ELR (cell line): ENCODE measurements around the gene OR2C1.

ENCODE experiments used
- DNase-seq: peaks from one replicate; pipeline ENCODE4 v3.0.0-alpha.2; 2015; ENCODE audit warnings: low read depth

OR2C1 gene

DNA sequence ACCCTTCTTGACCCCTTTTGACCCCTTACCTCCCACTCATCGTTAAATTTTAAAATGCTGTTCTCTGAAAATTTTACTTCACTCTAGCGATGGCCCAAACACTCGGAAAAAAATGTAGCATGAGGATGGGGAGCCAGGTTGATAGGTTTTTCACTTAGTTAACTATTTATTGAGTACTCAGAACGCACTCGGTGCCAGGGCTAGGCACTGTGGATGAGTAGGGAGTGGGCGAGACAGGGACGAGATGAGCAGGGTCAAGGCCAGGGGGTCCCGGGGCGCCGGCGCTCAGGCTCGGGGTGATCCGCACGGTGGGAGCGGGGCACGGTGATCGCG is 44.7 kb downstream of the OR2C1 start:
- DNase-seq = no peak

DNA sequence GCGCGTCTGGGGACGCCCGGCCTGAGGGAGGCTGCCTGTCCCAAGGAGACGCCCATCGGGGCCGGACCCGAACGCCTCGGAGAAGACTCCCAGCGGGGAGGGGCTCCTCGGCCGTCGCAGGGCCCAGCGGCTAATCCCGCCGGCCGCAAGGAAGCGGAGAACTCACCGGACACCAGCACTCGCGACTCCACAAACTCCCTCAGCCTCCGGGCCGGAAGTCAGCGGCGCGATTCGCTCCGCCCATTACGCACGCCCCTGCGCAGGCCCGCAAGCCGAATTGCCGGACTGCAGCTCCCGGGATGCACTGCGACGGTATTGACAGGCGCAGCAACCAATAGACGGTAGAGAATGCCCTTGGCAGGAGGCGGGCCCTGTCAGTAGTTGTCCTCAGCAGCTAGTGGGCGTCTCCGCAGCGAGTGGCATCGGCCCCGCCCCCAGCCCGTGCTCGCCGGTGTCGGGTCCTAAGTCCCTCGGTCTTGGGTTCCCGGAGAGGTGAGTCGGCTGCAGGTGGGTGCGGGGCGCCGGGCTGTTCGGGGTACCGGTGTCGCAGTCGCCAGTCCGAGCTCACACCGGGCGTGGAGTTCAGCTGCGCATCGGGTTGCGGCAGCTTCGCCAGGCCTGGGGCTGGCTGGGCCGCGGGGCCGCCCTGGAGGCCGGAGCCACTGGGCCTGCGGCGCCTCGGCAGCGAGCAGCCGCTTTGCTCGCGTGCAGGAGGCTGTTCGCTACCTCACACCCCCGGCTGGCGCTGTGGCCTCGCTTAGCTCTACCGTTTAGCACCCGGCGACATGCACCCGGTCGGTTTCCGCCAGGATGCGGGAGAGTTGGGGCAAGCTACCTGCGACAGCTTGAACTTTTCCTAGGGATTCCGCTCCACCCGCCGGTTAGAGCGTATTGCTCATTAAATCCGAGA is 45.3 kb downstream of the OR2C1 start, which contains the start of the genes ZNF174 and ZSCAN32:
Gene ZNF174, plus strand, starts transcription at position 437 of the 910 bp plus-strand sequence. CDS start 790 bp downstream, outside the sequence.
Gene ZSCAN32, minus strand, starts transcription at position 226 of the 910 bp plus-strand sequence. CDS start 3,447 bp downstream, outside the sequence.
- DNase-seq = peak; percentile 98

DNA sequence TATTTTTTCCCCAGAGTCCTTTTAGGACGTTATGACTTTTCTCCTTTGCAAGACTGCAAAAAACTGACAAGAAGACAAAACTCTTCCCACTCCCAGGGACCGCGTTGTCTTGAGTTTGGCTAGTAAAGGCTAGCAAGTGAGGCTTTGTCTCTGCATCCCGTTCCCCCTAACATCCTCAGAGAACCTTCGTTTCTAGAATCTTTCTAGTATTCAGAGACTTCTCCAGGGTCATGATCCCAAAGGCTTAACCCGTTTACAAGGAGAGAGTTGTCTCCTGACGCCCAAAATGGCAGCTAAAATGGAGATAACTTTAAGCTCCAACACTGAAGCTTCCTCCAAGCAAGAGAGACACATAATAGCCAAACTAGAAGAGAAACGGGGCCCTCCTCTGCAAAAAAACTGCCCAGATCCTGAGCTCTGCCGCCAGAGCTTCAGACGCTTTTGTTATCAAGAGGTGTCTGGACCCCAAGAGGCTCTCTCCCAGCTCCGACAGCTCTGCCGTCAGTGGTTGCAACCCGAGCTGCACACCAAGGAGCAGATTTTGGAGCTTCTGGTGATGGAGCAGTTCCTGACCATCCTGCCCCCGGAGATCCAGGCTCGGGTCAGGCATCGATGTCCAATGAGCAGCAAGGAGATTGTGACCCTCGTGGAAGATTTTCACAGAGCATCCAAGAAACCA is 46.2 kb downstream of the OR2C1 start:
- DNase-seq = peak; percentile 18
